Ectodermal cell (in vitro differentiated cells): ENCODE measurements around the gene MARK2. TPM values are rescaled to one million over a fixed set of nuclear protein-coding genes. Genes with fewer than 3 reads are reported as not detected.
"Not testable (repeated sequence)": the region's sequence is repeated elsewhere in the genome, so short reads cannot be mapped to it uniquely, and the experiment has no call there.

Experiments used
- H3K27ac ChIP-seq: 2 replicates; pipeline ENCODE4 v1.7.0; 2013; ENCODE audit warnings: mild to moderate bottlenecking, low read depth, low read length; ENCODE audit not compliant: insufficient read depth, poor library complexity, severe bottlenecking
- H3K27me3 ChIP-seq: 2 replicates; pipeline ENCODE4 v1.7.0; 2013; ENCODE audit warnings: mild to moderate bottlenecking, low read length; ENCODE audit not compliant: insufficient read depth, control insufficient read depth, poor library complexity, severe bottlenecking
- H3K36me3 ChIP-seq: one replicate; pipeline ENCODE4 v1.7.0; 2013; ENCODE audit warnings: low read length; ENCODE audit not compliant: control insufficient read depth, insufficient read depth
- H3K4me1 ChIP-seq: one replicate; pipeline ENCODE4 v1.7.0; 2013; ENCODE audit warnings: low read length; ENCODE audit not compliant: control insufficient read depth, insufficient read depth
- H3K4me3 ChIP-seq: 2 replicates; pipeline ENCODE4 v1.7.0; 2013; ENCODE audit warnings: low read depth, low read length, control low read depth; ENCODE audit not compliant: insufficient read depth
- H3K9me3 ChIP-seq: 2 replicates; pipeline ENCODE4 v1.7.0; 2013; ENCODE audit warnings: mild to moderate bottlenecking, low read length, moderate library complexity; ENCODE audit not compliant: control insufficient read depth
- WGBS, 2 experiments: methylation state at CpG; one replicate each; pipeline ENCODE4 v1.1.7; 2013; ENCODE audit warnings: missing lambda C conversion rate in 2 of 2; 5-methylcytosine and 5-hydroxymethylcytosine counted together
- polyA plus RNA-seq, 4 experiments: library from polyadenylated mRNA; stranded (reverse); fragments of 50-300 nt; gene quantifications; one replicate each; pipeline ENCODE4 v1.2.3, GENCODE V29; 2013

The MARK2 gene
- 35.8 TPM for polyA plus RNA-seq (2013, experiment 1 of 4)
- polyA plus RNA-seq (2013, experiment 2 of 4) = 38.6 TPM
- polyA plus RNA-seq (2013, experiment 3 of 4) = 26.4 TPM
- polyA plus RNA-seq (2013, experiment 4 of 4) = 26.1 TPM

GRCh38 chr11:63838678-63839507 is at the start of gene MARK2:
Gene MARK2 (plus strand): TSS chr11:63839110. CDS start chr11:63839507, 397 bp downstream.
- Histone ChIP-seq H3K36me3 (no peaks in the 10 kb centered on the region), H3K27me3 (no peaks in the 10 kb centered on the region), H3K9me3 (no peaks in the 10 kb centered on the region), H3K4me3 (peak within 1 kb of the TSS; percentile 98), H3K27ac (no peak within 1 kb of the TSS), H3K4me1 (peaks cover 37% of the 10 kb centered on the region)
- WGBS, 2 experiments = 0% methylated on average over 100 of the region's 100 CpGs

- no peaks in the 10 kb centered on the region for H3K27me3 ChIP-seq
- H3K36me3 ChIP-seq = no peaks in the 10 kb centered on the region
- H3K4me3 ChIP-seq = no peak overlapping the region
- H3K27ac ChIP-seq = no peak overlapping the region
- H3K9me3 ChIP-seq = no peaks in the 10 kb centered on the region
- 94 to 98% methylated on average over 4 of the region's 6 CpGs for WGBS, 2 experiments
- H3K4me1 ChIP-seq = no peaks in the 10 kb centered on the region
Measured at GRCh38 chr11:63791495-63792167, 47.3 kb upstream of the MARK2 start.

GRCh38 chr11:63793161-63793560 is 45.7 kb upstream of the MARK2 start:
- Histone ChIP-seq H3K36me3 (no peaks in the 10 kb centered on the region), H3K4me3 (no peak overlapping the region), H3K9me3 (no peaks in the 10 kb centered on the region), H3K4me1 (no peaks in the 10 kb centered on the region), H3K27ac (no peak overlapping the region), H3K27me3 (no peaks in the 10 kb centered on the region)

- Histone ChIP-seq H3K4me1 (no peaks in the 10 kb centered on the region), H3K36me3 (no peaks in the 10 kb centered on the region), H3K9me3 (no peaks in the 10 kb centered on the region), H3K4me3 (no peak overlapping the region), H3K27me3 (no peaks in the 10 kb centered on the region), H3K27ac (no peak overlapping the region)
- 91 to 92% methylated on average over 11 of the region's 11 CpGs for WGBS, 2 experiments
Measured at GRCh38 chr11:63795066-63795465, 43.8 kb upstream of the MARK2 start.

- H3K4me3 ChIP-seq = no peak overlapping the region
- no peaks in the 10 kb centered on the region for H3K9me3 ChIP-seq
- 81 to 82% methylated on average over 4 of the region's 5 CpGs for WGBS, 2 experiments
- no peaks in the 10 kb centered on the region for H3K27me3 ChIP-seq
- no peaks in the 10 kb centered on the region for H3K4me1 ChIP-seq
- no peaks in the 10 kb centered on the region for H3K36me3 ChIP-seq
- no peak overlapping the region for H3K27ac ChIP-seq
Measured at GRCh38 chr11:63800921-63801320, 38.0 kb upstream of the MARK2 start.

- Histone ChIP-seq H3K27me3 (no peaks in the 10 kb centered on the region), H3K9me3 (no peaks in the 10 kb centered on the region), H3K36me3 (no peaks in the 10 kb centered on the region), H3K4me1 (no peaks in the 10 kb centered on the region), H3K4me3 (no peak overlapping the region), H3K27ac (no peak overlapping the region)
- WGBS, 2 experiments = 91 to 96% methylated on average over 10 of the region's 10 CpGs
Measured at GRCh38 chr11:63802637-63803414, 36.1 kb upstream of the MARK2 start.

GRCh38 chr11:63804259-63804658 is 34.7 kb upstream of the MARK2 start:
- 93 to 97% methylated on average over 6 of the region's 6 CpGs for WGBS, 2 experiments
- H3K4me1 ChIP-seq = no peaks in the 10 kb centered on the region

GRCh38 chr11:63805844-63806415 is 33.0 kb upstream of the MARK2 start:
- H3K36me3 ChIP-seq = no peaks in the 10 kb centered on the region
- no peaks in the 10 kb centered on the region for H3K9me3 ChIP-seq
- H3K27me3 ChIP-seq = no peaks in the 10 kb centered on the region
- no peak overlapping the region for H3K4me3 ChIP-seq
- H3K4me1 ChIP-seq = no peaks in the 10 kb centered on the region
- H3K27ac ChIP-seq = no peak overlapping the region
- whole genome bisulfite sequencing, 2 experiments = 90 to 92% methylated on average over 9 of the region's 9 CpGs

More at GRCh38 chr11:63804259-63804658, 34.7 kb upstream of the MARK2 start:
- Histone ChIP-seq H3K27ac (no peak overlapping the region), H3K36me3 (no peaks in the 10 kb centered on the region), H3K27me3 (no peaks in the 10 kb centered on the region), H3K9me3 (no peaks in the 10 kb centered on the region), H3K4me3 (no peak overlapping the region)

- peaks cover 17% of the 10 kb centered on the region for H3K4me1 ChIP-seq
- H3K27ac ChIP-seq = not testable (repeated sequence)
- 92 to 94% methylated on average over 11 of the region's 11 CpGs for WGBS, 2 experiments
Measured at GRCh38 chr11:63810383-63810782, 28.5 kb upstream of the MARK2 start.

More at GRCh38 chr11:63810383-63810782, 28.5 kb upstream of the MARK2 start:
- not testable (repeated sequence) for H3K36me3 ChIP-seq, H3K4me3 ChIP-seq, H3K27me3 ChIP-seq, H3K9me3 ChIP-seq
